ENCODE measurements around the gene ERBB2. TPM values are rescaled to one million over a fixed set of nuclear protein-coding genes. Genes with fewer than 3 reads are reported as not detected.

Gene ERBB2
- total and polyA plus RNA-seq, 2 of the 8 experiments (the other 6 are each of a cell fraction or from before 2014, with no cell fraction given), result 183 to 394 TPM

- Histone ChIP-seq H3K14ac (ENCODE audit: insufficient read length) (no peak overlapping the region), H3K18ac (ENCODE audit: extremely low read depth, low read length) (peak overlapping the region; percentile 66; the same call in 1 of the 2 replicates), H2BK15ac (ENCODE audit: low read length) (no peak overlapping the region), H4K8ac (ENCODE audit: extremely low read depth, insufficient read depth, low read length) (no peak overlapping the region), H2AFZ (ENCODE audit: low read length) (no peak overlapping the region), H3K36me3 (ENCODE audit: control insufficient read depth in 2 of 4, insufficient read depth in 4 of 4, low read length in 3 of 4) (no peaks in the 10 kb centered on the region), H3K4me2 (ENCODE audit: insufficient read depth in 1 of 2, low read depth in 2 of 2, low read length in 2 of 2) (peak overlapping the region in 1 of 2 experiments; percentile 7; a peak in 1 of 4 replicates), H4K91ac (replicated peaks; ENCODE audit: insufficient read length, low read length) (peak overlapping the region; percentile 45), H2BK20ac (ENCODE audit: low read length) (peak overlapping the region; percentile 1; the same call in 1 of the 2 replicates), H3K23me2 (ENCODE audit: low read depth, low read length) (peaks cover 3% of the 10 kb centered on the region; the same call in 1 of the 2 replicates), H4K20me1 (replicated peaks in 1 of 2; ENCODE audit: control insufficient read depth in 1 of 2, insufficient read depth in 2 of 2, low read length in 2 of 2) (no peaks in the 10 kb centered on the region), H2AK5ac (ENCODE audit: low read depth, low read length) (no peak overlapping the region), H3K79me1 (ENCODE audit: low read depth, low read length) (peaks cover 2% of the 10 kb centered on the region; the same call in 1 of the 2 replicates), H3K4ac (replicated peaks; ENCODE audit: insufficient read length, low read depth, low read length) (no peak overlapping the region), H3K23ac (ENCODE audit: insufficient read length) (no peak overlapping the region), H3K27ac (ENCODE audit: low read depth, low read length) (no peak overlapping the region), H2BK120ac (replicated peaks; ENCODE audit: low read depth, low read length) (no peak overlapping the region), H2BK5ac (ENCODE audit: low read depth, low read length) (peak overlapping the region; percentile 95; the same call in 1 of the 2 replicates), H3K79me2 (ENCODE audit: control insufficient read depth in 1 of 2, insufficient read depth in 2 of 2, low read length in 2 of 2) (peaks cover 0 to 16% of the 10 kb centered on the region in 2 experiments; a peak in 2 of 4 replicates), H3K56ac (replicated peaks; ENCODE audit: insufficient read length, low read depth, low read length) (no peak overlapping the region), H3K4me3 (ENCODE audit: extremely low read depth in 1 of 4, insufficient read depth in 2 of 4, low read depth in 3 of 4, low read length in 4 of 4) (no peak overlapping the region), H4K5ac (ENCODE audit: insufficient read length, low read depth, low read length) (no peak overlapping the region), H3K27me3 (replicated peaks in 1 of 4; ENCODE audit: control insufficient read depth in 3 of 4, extremely low read depth in 1 of 4, insufficient read depth in 3 of 4, low read length in 3 of 4) (no peaks in the 10 kb centered on the region), H3K9me3 (ENCODE audit: insufficient read depth in 2 of 2, low read depth in 1 of 2, low read length in 1 of 2) (no peaks in the 10 kb centered on the region), H2BK12ac (ENCODE audit: low read depth, low read length) (0 out of 2 replicates have a peak overlapping the region, but pooled peaks have one; percentile 86), H3K9ac (replicated peaks in 1 of 4; ENCODE audit: extremely low read depth in 1 of 4, low read depth in 3 of 4, low read length in 3 of 4) (no peak overlapping the region), H3K4me1 (replicated peaks in 1 of 4; ENCODE audit: control insufficient read depth in 3 of 4, insufficient read depth in 4 of 4, low read length in 3 of 4) (peaks cover 18 to 32% (median 22%) of the 10 kb centered on the region in 4 experiments)
- CTCF ChIA-PET (ENCODE audit: partially characterized antibody), result interaction anchor here (0.6 to 52.4 kb wide), 9 partner anchors 11 to 1109 kb away, joined by 3 to 1885 read pairs (median 4); partner anchors contain the start of genes MIEN1, PPP1R1B and STARD3
- DNase-seq (ENCODE audit: low read depth in 1 of 2, low spot score in 2 of 2) (no peak), FAIRE-seq (no peak)
- 77% methylated on average over 5 of the region's 5 CpGs; no CpG with 5 or more reads in 1 of the 2 experiments for WGBS, 2 experiments (ENCODE audit: extremely low coverage in 1 of 2, insufficient coverage in 1 of 2, insufficient read length in 1 of 2, insufficient replicate concordance in 2 of 2, low coverage in 1 of 2, low lambda C conversion rate in 2 of 2, missing lambda C conversion rate in 1 of 2)
- POLR2A ChIA-PET (ENCODE audit: partially characterized antibody), result interaction anchor here (0.6 to 38.1 kb wide), 6 partner anchors 12 to 60 kb away, joined by 3 to 708 read pairs (median 5); partner anchors contain the start of genes PGAP3, PNMT and TCAP
- TF ChIP-seq HDAC6 (IDR thresholded peaks at IDR 0.05; ENCODE audit: low read depth, low read length) (no peak), TAF1 (IDR thresholded peaks at IDR 0.05; ENCODE audit: low read depth, low read length) (no peak), GTF2F1 (IDR thresholded peaks at IDR 0.05; ENCODE audit: borderline replicate concordance, low read depth, low read length) (no peak), EZH2 (IDR thresholded peaks at IDR 0.05; ENCODE audit: low read depth, low read length, severe bottlenecking) (no peak), BACH1 (IDR thresholded peaks at IDR 0.05; ENCODE audit: low read length) (no peak), POLR2A (IDR thresholded peaks at IDR 0.05; ENCODE audit: control extremely low read depth in 1 of 2, low read depth in 2 of 2, low read length in 2 of 2) (no peak), KDM1A (IDR thresholded peaks at IDR 0.05; ENCODE audit: borderline replicate concordance, low read length) (no peak), SP4 (IDR thresholded peaks at IDR 0.05; ENCODE audit: low read length) (no peak), RAD21 (IDR thresholded peaks at IDR 0.05 in 1 of 2, conservative IDR thresholded peaks at IDR 0.05 in 1 of 2; ENCODE audit: low read depth in 2 of 2, low read length in 2 of 2) (no peak), TAF7 (optimal IDR thresholded peaks at IDR 0.05; ENCODE audit: borderline replicate concordance, low read depth, low read length) (no peak), BRCA1 (IDR thresholded peaks at IDR 0.05; ENCODE audit: low read depth, low read length) (no peak)
Observed at GRCh38 chr17:39694593-39694992, 5.3 kb upstream of the ERBB2 start.
